HK-2 (cell line): Measurements from ENCODE around the gene SPATA16.
"Not testable (repeated sequence)": the region's sequence is repeated elsewhere in the genome, so short reads cannot be mapped to it uniquely, and the experiment has no call there.

ENCODE experiments used
- DNase-seq: peaks from one replicate; pipeline ENCODE4 v3.0.0-alpha.2; 2018; ENCODE audit not compliant: unreplicated experiment

The SPATA16 gene

DNA sequence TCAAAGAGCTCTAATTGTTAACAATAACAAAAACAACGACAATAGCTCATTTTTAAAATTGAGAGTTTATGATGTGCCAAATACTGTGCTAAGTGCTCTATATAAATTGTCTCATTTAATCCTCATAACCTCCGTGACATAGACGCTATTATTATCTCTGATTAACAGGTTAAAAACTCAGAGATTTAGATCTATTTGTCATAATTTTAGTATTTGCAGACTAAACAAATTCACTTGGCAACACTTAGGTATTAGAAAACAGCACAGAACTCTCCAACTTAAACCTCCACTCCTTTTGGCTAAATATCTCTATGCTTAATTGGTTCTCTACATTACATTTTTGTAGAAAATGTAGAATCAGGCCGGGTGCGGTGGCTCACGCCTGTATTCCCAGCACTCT is 136.4 kb downstream of the SPATA16 start:
- DNase-seq: no peak

DNA sequence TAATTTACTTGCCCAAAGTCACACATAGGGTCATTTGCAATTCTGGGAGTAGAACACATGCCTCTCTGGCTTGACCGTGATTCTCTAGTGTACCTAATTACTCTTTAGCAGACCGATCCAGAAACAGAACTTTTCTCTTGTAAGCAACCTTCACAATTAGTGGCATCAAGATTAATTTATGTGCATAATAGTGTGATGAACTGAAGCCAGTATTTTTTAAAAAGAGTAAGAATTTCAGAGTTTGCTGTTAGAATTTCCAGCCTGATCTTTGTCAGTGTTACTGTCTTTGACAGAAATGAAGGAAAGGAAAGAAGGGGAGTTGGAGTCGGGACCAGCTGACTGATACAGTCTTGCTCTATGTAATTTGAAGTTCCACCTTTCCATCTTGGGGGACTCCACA is 137.1 kb downstream of the SPATA16 start:
- DNase-seq: no peak

DNA sequence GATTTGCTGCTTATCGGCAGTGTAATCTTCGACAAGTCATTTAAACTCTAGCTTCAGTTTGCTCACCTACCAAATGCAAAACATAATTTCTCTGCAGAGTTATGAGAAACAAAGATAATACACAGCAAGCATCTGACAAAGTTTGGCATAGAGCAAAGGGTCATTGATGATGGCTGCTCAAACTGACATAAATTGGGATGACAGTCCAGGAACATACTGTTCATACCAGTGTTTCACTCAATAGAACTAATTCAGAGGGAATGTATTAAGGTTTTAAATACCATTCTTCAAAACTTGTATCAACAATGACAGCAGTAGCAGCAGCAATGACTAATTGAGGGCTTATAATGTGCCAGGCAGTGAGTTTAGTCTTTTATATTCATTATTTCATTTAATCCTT is 137.6 kb downstream of the SPATA16 start:
- DNase-seq: no peak

DNA sequence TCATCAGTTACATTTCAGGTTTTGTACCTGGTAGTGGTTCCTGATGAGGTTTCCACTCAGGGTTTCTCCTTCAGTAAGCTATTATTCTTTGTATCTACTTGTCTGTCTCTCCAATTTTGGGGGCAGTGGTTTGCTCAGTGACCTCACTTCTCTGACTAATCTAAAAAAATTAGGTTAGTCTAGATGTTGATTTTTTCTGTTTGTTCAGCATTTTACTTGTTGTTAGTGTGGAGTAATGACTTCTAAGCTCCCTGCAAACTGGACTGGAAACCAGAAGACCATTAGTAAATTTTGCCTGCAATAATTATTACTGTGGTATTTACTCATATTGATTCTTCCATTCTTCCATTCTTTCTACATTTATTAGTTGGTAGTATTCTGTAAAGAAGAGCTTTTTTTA is 139.4 kb downstream of the SPATA16 start:
- no peak for DNase-seq

DNA sequence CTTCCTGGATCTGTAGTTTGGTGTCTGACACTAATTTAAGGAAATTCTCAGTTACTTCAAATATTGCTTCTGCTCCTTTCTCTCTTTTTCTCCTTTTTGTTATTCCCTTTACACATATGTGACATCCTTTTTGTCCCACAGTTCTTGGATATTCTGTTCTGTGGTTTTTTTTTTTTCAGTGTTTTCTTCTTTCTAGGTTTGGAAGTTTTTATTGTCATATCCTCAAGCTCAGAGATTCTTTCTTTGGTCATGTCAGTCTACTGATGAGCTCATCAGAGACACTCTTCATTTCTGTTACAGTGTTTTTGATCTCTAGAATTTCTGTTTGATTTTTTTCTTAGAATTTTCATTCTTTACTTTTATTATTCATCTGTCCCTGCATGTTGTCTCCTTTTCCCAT is 140.5 kb downstream of the SPATA16 start:
- DNase-seq: no peak

DNA sequence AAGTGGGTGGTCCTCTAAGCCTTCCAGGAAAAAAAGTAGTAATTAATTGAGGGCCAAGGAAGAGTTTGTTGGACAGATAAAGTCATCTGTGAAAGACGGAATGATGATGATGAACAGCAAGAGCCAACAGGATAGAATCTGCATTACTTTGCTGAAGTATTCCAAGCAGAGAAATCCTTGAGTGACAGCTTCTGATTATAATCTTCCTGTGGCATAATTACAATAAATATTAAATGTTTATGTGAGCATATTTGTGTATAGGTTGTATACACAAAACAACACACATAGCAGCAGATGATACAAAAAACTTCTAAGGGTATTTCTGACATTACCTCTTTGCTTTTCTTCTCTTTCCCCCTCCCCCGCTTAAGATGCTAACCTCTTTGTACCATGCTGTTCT is 147.6 kb downstream of the SPATA16 start:
- no peak for DNase-seq

DNA sequence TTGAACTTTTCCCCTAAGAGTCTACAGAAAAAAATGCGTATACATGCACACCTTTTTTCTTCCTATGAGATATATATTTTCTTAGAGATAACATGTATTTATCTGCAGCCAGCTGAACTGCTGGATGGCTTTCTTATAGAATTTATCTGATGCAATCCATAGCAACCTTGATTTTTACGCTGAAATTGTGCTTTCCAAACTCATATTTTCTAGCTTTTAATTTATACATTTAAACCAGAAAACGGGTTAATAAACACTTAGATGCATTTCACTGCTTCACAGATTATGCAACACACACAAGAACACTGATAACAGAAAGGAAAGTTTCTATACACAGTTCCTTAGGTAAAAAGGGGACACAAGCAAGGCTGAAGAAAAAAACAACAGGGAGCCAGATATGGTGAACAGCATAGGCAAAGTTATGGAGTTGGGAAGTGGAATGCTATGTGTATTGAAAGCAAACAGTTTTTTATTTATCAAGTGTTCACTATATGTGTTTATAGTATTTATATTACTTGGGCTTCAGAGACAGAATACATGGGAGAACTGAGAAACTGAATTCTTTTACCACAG is 149.5 kb downstream of the SPATA16 start:
- DNase-seq: no peak

DNA sequence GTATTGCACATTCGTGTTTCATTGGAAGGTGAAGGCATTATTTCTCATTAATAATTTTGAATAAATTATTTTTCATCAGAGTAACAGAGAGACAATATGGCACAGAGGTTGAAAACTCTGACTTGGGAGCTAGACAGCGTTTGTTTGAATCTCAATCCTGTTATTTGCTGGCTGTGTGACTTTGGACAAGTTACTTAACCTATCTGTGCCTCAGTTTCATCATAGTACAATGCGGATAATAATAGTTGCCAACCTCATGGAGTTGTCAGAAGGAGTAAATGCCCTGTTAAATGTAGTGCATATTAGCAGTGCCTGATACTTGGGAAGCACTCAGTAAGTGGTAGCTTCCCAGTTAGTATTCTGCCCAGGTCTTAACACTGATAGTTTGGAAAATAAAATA is 151.7 kb downstream of the SPATA16 start:
- no peak for DNase-seq

DNA sequence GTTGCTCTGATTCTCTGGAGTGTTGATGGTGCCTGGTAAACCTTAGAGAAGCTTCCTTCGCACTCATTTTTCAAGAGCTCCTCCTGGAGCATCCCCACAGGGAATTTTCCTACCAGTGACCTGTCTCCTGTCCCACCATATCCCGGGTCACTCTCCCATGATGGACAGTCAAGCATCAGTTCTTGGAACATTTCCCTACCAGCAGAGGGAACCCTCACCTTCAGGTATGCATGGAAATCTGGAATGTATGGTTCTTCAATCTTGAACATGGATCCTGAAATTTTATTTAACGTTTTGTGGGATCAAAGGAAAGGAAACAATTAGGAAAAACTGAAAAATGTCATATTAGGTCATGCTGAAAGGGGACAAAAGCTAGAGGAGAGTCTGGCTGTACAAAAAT is 153.8 kb downstream of the SPATA16 start:
- peak; percentile 10 for DNase-seq

DNA sequence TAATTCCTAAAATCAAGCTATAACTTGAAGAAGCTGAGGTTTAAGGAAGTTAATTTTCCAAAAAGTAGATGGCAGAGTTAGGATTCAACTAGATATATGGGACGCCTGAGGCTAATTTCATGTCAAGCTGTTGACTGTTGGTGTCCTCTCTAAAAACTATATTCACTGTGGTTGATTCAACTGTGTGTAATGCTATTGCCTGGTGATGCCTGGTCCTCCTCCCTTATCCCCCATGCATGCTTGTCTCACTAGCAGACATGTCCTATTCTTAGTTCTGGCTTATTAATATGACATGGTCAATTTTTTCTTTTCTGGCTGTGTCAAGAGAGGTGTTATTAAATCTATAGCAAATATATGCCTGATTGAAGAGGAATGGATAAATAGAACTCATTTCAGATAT is 156.1 kb downstream of the SPATA16 start:
- DNase-seq: no peak

DNA sequence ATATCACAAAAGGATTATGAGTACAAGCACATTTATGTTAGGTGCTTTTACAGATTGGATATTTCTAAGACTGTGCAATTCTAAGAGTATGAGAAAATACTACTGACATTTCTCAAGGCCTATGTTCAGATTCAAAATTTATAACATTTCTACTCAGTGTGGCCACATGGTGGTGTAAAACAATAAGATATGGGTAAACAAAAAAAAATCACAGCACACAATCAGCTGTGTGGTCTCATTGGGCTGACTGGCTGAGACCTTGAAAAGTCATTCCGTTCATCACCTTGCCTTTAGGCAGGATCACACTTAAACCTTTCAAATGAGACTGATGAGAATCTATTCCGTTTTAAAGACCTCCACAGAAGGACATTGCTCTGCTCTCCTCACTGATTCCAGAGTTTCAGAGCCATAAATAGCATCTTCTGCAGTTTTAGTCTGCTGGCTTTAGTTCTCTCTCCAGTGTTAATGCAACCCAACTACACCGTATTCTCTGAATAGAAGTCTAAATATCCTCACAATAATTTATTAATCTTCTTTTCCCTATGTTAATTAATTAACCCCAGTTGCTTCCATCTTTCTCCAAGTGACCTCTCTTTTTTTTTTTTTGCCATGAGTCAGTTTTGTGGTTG is 158.2 kb downstream of the SPATA16 start:
- no peak for DNase-seq

DNA sequence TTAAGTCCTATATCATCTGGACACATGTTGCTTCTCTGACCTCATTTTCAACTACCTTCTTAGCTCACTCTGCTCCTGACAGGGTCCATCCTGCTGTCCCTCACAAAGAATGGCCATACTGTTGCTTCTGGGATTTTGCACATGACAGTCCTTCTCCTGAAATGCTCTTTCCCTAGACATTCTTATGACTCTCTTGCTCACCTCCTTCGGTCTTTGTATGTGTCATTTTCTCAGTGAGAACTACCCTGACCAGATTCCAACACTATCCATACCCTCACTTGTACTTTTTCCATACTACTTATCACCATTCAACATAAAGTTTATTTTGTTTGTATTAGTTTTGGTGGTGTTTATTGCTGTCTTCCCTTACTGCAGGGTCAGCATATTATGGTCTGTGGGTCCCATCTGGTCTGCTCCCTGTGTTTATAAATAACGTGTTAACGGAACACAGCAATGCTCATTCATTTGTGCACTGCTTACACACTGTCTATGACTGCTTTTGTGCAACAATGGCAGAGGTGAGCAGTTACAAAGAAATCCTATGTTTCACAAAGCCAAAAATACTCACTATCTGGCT is 159.5 kb downstream of the SPATA16 start:
- DNase-seq: no peak

DNA sequence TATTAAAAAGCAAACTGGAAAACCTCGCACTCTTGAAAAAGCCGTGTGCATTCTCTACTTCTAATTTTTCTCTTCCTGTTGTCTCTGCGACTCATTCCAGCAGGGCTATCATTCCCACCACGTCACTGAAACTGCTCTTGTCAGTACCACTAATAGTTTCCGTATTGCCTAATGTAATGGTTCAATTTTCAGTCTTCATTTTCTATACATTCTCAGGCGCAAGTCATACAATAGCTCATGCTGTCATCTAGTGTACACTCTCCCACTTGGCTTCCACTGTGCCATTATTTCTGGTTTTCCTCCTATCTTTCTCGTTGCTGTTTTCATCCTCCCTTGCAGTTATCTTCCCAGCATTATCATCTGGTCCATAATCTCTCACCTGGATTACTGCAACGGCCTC is 160.2 kb downstream of the SPATA16 start:
- DNase-seq: no peak

DNA sequence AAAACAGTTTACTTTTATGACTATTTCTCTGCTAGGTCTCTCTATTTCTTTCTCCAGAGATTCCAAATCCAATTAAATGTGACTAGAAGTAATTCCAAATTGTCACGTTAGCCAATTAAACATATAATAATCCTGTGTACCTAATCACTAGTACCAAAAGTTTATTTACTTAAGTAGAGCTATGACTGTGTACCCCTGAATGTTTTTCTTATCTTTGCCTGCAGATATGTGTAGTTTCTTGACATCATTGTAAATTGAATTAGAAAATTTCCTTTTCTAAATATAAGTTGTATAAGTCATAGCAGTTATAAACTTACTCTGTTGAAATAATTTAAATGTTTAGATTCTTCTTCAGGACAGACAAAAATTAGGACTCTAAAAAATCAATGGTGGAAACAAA is 163.3 kb downstream of the SPATA16 start:
- DNase-seq: no peak

DNA sequence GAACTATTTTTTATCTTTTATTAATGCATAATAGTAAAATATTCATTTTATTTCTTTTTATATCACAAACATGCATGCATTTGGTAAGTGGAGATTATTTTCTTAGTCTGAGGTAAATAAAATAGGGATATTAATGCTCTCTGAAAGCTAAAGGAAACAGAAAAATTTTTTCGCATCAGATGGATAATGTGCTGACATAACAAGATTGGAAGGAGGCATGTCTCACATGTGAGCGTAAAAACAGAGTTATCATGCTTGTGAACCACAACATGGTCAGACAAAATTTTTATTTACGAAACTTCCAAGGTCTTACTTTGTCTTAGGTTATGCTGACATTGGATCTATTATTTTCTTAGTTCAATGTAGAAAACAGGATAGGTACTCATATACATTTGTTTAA is 166.1 kb downstream of the SPATA16 start:
- no peak for DNase-seq

DNA sequence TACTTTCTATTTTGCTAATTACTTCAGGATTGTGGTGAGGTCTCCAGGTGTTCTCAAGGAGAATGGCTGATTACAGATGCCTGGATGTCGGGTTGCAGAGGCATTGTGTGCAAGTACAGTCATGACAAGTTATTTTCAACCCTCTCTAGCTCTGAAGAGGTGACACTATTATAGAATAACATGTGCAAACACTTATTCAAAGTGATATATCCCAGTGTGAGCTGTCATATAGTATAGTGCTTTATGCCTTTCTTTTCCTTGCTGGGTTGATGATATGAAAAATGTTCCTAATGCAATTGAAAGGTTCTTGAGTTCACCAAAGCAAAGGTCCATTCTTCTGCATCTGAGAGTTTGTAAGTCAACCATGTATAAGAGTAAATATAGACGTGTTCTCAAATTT is 167.2 kb downstream of the SPATA16 start:
- DNase-seq: no peak

DNA sequence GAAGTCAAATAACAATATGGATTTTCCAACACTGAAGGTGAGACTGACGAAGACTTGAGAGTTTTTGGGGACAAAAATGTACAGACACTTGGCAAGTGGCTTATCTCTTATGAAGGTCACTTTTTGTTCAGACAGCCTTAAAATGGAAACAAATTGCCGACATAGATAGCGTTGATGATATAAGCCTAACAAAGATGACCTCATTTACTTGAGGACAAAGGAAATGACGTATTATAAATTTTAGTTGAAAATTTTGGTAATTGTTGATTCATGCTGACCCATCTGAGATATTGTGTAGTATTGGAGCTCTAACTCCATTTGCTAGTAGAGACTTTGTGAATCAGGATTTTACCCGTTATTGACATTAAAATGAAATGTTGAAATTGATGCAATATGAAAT is 168.3 kb downstream of the SPATA16 start:
- DNase-seq: no peak

DNA sequence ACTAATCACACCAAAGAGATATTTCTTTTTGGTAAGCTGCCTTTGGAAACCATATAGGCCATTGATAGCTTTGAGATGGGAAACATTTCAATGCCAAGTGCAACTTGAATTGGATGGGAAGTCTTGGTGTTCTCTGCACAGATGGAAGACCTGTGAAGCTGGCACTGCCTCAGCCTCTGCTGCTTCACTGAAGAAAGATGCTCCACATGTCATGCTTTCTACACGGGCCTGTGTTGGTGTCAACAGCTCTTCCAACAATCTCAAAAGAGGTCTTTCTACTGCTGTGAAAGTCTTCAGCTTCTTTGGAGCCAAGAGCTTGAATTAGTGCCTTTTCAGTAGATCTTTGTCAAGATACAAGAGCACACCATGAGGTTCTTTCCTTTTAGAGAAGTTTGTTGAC is 169.0 kb downstream of the SPATA16 start:
- no peak for DNase-seq

DNA sequence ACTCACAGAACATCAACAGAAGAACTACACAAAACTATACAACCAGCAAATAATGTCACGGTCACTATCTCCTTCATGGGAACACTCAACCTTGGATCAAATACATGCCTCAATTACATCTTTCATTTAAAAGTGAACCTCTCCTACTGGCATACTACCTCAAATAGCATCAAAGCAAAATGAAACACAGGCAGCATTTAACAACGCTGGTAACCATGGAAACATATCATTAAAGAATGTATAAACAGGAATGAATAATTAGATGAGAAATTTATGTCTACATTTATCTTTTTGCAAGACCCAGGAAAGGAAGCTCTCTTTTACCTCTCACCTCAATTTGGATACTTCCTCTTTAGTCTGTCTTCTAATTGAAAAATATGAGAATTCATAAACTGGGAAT is 172.4 kb downstream of the SPATA16 start:
- no peak for DNase-seq

DNA sequence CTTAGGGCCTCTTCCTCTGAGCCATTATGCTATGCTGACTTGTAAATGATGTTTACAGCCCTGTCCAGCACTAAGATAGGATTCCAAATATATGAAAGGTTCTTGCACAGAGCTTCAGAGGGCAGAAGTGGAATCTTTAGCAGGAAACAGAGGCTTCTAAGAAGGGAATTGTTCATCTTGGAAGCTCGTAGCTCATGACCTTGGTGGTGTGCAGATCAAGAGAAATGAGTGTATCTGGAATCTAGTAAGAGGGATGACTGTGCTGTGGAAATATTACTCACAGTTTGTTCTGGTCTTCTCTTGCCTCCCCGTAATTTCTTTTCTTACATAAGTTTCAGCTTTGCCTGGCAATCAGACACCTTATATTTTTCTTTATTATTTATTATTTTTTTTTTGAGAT is 175.8 kb downstream of the SPATA16 start:
- DNase-seq: no peak

DNA sequence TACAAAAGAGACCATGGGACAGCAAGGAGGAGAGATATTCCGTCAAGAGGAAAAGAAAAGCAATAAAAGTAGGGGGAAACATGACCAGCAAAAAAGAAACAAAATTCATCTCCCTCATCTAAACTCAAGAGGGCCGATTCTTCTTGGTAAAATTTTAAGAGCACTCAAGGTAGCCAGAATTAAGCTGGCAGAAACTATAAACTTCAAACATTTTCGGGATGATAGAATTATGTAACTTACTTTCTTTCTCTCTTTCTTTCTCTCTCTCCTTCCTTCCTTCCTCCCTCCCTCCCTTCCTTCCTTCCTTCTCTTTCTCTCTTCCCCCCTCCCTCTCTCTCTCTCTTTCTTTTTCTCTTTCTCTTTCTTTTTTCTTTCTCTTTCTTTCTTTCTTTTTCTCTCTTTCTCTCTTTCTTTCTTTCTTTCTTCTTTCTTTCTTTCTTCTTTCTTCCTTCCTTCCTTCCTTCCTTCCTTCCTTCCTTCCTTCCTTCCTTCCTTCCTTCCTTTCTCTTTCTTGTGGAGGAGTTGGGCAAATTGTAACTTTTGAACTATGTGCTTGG is 180.3 kb downstream of the SPATA16 start:
- DNase-seq: not testable (repeated sequence)

DNA sequence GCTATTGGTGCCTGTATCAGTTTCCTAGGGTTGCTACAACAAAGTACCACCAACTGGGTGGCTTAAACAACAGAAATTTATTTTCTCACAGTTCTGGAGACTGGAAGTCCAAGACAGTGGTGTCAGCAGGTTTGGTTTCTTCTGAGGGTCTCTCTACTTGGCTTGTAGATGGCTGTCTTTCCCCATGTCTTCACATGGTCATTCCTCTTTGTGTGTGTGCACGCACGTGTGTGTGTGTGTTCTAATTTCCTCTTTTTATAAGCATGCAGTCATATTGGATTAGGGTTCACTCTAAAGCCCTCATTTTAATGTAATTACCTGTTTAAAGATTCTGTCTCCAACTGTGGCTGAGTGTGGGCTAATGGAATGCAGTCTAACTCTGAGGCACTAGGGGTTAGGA is 182.5 kb downstream of the SPATA16 start:
- DNase-seq: no peak

DNA sequence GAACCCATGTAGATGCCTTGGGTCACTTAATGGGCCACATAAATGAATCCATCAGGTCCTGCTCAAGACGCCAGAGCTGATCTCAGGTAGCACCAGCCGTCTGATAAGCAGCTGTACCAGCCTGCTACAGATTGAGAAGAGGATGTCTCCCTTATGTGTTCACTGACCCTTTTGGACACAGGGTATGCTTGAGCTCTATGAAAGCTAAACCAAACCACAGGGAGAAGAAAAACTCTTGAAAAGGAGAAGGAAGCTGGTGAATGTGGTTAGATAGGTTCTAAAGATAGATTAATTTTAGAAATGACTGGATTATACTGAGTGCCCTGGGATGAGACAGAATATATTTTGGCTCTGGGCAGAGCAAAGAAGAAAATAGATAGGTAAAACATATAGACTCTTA is 187.5 kb downstream of the SPATA16 start:
- no peak for DNase-seq

DNA sequence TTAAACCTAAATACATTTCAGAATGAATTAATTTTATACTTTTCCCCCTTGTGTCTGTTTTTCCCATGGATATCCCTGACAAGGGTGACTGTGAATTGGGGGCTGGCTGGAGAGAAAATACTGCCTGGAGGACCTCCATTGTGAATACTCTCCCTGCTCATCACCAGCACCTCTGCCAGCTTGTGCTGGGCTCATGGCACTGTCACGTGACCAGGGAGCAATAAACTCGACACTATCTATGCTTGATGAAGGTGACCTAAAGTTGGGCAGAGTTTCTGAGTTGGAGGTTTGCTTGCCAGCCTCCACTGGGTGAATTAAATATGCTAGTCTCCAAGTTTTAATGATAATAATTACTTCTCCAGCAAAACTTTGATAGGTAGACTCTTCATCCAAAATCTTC is 189.5 kb downstream of the SPATA16 start:
- DNase-seq: no peak
